Glutamatergic neuron (in vitro differentiated cells): Measurements from ENCODE around the gene TNKS2. TPM values are rescaled to one million over a fixed set of nuclear protein-coding genes. Genes with fewer than 3 reads are reported as not detected.
"Not testable (repeated sequence)": the region's sequence is repeated elsewhere in the genome, so short reads cannot be mapped to it uniquely, and the experiment has no call there.

ENCODE experiments used
- DNase-seq: peaks from one replicate; pipeline ENCODE4 v3.0.0; 2022
- H3K27ac Mint-ChIP-seq: one replicate; pipeline ENCODE4 v1.8.0; 2020; ENCODE audit warnings: mild to moderate bottlenecking, mixed read lengths, inconsistent platforms; ENCODE audit not compliant: unreplicated experiment
- H3K27me3 Mint-ChIP-seq: one replicate; pipeline ENCODE4 v1.8.0; 2020; ENCODE audit warnings: mild to moderate bottlenecking, moderate library complexity, mixed read lengths, inconsistent platforms; ENCODE audit not compliant: unreplicated experiment
- H3K36me3 Mint-ChIP-seq: one replicate; pipeline ENCODE4 v1.8.0; 2020; ENCODE audit warnings: mild to moderate bottlenecking, mixed read lengths, inconsistent platforms; ENCODE audit not compliant: unreplicated experiment
- H3K4me1 Mint-ChIP-seq: one replicate; pipeline ENCODE4 v1.8.0; 2020; ENCODE audit warnings: mild to moderate bottlenecking, low read depth, mixed read lengths, inconsistent platforms; ENCODE audit not compliant: unreplicated experiment
- H3K4me3 Mint-ChIP-seq: one replicate; pipeline ENCODE4 v1.8.0; 2020; ENCODE audit warnings: mild to moderate bottlenecking, mixed read lengths, inconsistent platforms; ENCODE audit not compliant: unreplicated experiment
- H3K9me3 Mint-ChIP-seq: one replicate; pipeline ENCODE4 v1.8.0; 2020; ENCODE audit warnings: mild to moderate bottlenecking, moderate library complexity, mixed read lengths, inconsistent platforms; ENCODE audit not compliant: unreplicated experiment
- CTCF ChIP-seq: fragments of 200-600 bp; sonication (generic); IDR thresholded peaks from one replicate; pipeline ENCODE4 v1.5.0; 2021; ENCODE audit not compliant: partially characterized antibody, unreplicated experiment
- total RNA-seq: library from RNA; stranded (reverse); fragmentation: NEBNext Ultra II Directional; extraction: Animal tissue kit (Norgen Biotek cat#: 25700); gene quantifications from one replicate; pipeline ENCODE4 v1.2.1, GENCODE V29; 2021; ENCODE audit not compliant: unreplicated experiment

TNKS2 gene
- total RNA-seq, 1 donor from 2014 or later: 60.4 TPM

GRCh38 chr10:91804126-91804510 lies 5.9 kb downstream of the TNKS2 start:
- Mint-ChIP-seq H3K36me3 (no peaks in the 10 kb centered on the region), H3K27ac (no peak overlapping the region), H3K4me3 (no peak overlapping the region), H3K4me1 (peaks cover 22% of the 10 kb centered on the region), H3K27me3 (no peaks in the 10 kb centered on the region), H3K9me3 (peaks cover under 1% of the 10 kb centered on the region)
- no peak for DNase-seq
- no peak for TF ChIP-seq CTCF

- H3K36me3 Mint-ChIP-seq: no peaks in the 10 kb centered on the region
These were observed 7.0 kb downstream of the TNKS2 start for GRCh38 chr10:91805110-91805838.

GRCh38 chr10:91807264-91807663 lies 9.0 kb downstream of the TNKS2 start:
- H3K27ac Mint-ChIP-seq: not testable (repeated sequence)
- peaks cover 10% of the 10 kb centered on the region for H3K4me1 Mint-ChIP-seq

More at GRCh38 chr10:91805110-91805838, 7.0 kb downstream of the TNKS2 start:
- Mint-ChIP-seq H3K9me3 (no peaks in the 10 kb centered on the region), H3K27me3 (no peaks in the 10 kb centered on the region), H3K27ac (no peak overlapping the region), H3K4me1 (peaks cover 14% of the 10 kb centered on the region), H3K4me3 (no peak overlapping the region)
- TF ChIP-seq CTCF: no peak
- DNase-seq: no peak

GRCh38 chr10:91813251-91813650 lies 15.0 kb downstream of the TNKS2 start:
- H3K27ac Mint-ChIP-seq: peak overlapping the region; percentile 64
- H3K4me1 Mint-ChIP-seq: peaks cover 3% of the 10 kb centered on the region
- no peak for TF ChIP-seq CTCF
- DNase-seq: no peak
- H3K27me3 Mint-ChIP-seq: no peaks in the 10 kb centered on the region
- H3K4me3 Mint-ChIP-seq: no peak overlapping the region
- peaks cover 1% of the 10 kb centered on the region for H3K9me3 Mint-ChIP-seq
- H3K36me3 Mint-ChIP-seq: no peaks in the 10 kb centered on the region

More at GRCh38 chr10:91807264-91807663, 9.0 kb downstream of the TNKS2 start:
- not testable (repeated sequence) for H3K27me3 Mint-ChIP-seq, H3K36me3 Mint-ChIP-seq, DNase-seq, H3K9me3 Mint-ChIP-seq, H3K4me3 Mint-ChIP-seq

GRCh38 chr10:91816981-91817380 lies 18.8 kb downstream of the TNKS2 start:
- no peak overlapping the region for H3K4me3 Mint-ChIP-seq
- no peaks in the 10 kb centered on the region for H3K27me3 Mint-ChIP-seq
- no peak for DNase-seq
- peaks cover 3% of the 10 kb centered on the region for H3K4me1 Mint-ChIP-seq
- H3K27ac Mint-ChIP-seq: no peak overlapping the region
- H3K36me3 Mint-ChIP-seq: no peaks in the 10 kb centered on the region
- no peak for TF ChIP-seq CTCF
- H3K9me3 Mint-ChIP-seq: peaks cover 2% of the 10 kb centered on the region
